MV-4-11 (cell line): Measurements from ENCODE around the gene TMA7B.
A peak's percentile ranks its signal among the peaks of the same experiment; 100 is the strongest.
"Not testable (repeated sequence)": the region's sequence is repeated elsewhere in the genome, so short reads cannot be mapped to it uniquely, and the experiment has no call there.

Source experiments
- DNase-seq: peaks from one replicate; lab custom pipeline; 2025; lab: John Stamatoyannopoulos, UW

The TMA7B gene

GRCh38 chr22:39983346-39983745 is 23.1 kb downstream of the TMA7B start:
- DNase-seq: no peak

GRCh38 chr22:39984006-39984405 is 23.8 kb downstream of the TMA7B start:
- no peak for DNase-seq

- no peak for DNase-seq
These were observed 24.5 kb downstream of the TMA7B start for GRCh38 chr22:39984746-39985145.

GRCh38 chr22:39985383-39986035 is 25.3 kb downstream of the TMA7B start:
- DNase-seq: no peak

- no peak for DNase-seq
These were observed 28.4 kb downstream of the TMA7B start for GRCh38 chr22:39988386-39989114.

- no peak for DNase-seq
These were observed 29.4 kb downstream of the TMA7B start for GRCh38 chr22:39989633-39990032.

GRCh38 chr22:39990686-39991085 is 30.5 kb downstream of the TMA7B start:
- no peak for DNase-seq

GRCh38 chr22:39991159-39991860 is 31.1 kb downstream of the TMA7B start:
- no peak for DNase-seq

GRCh38 chr22:39992088-39992826 is 32.1 kb downstream of the TMA7B start:
- DNase-seq: no peak

GRCh38 chr22:39992894-39993293 is 32.7 kb downstream of the TMA7B start:
- not testable (repeated sequence) for DNase-seq

GRCh38 chr22:39994041-39994565 is 33.9 kb downstream of the TMA7B start:
- DNase-seq: peak; percentile 5

- no peak for DNase-seq
These were observed 34.6 kb downstream of the TMA7B start, which contains the start of gene FAM83F for GRCh38 chr22:39994566-39995392. Gene FAM83F (plus strand): TSS chr22:39994954. CDS start chr22:39995043, 89 bp downstream.

GRCh38 chr22:39995393-39996252 is 35.4 kb downstream of the TMA7B start:
- no peak for DNase-seq

GRCh38 chr22:39996732-39997131 is 36.5 kb downstream of the TMA7B start:
- no peak for DNase-seq

GRCh38 chr22:39997421-39997820 is 37.2 kb downstream of the TMA7B start:
- no peak for DNase-seq

- no peak for DNase-seq
These were observed 37.9 kb downstream of the TMA7B start for GRCh38 chr22:39997939-39998726.

- peak; percentile 93 for DNase-seq
These were observed 39.1 kb downstream of the TMA7B start for GRCh38 chr22:39999144-39999757.

- DNase-seq: no peak
These were observed 40.0 kb downstream of the TMA7B start for GRCh38 chr22:40000171-40000570.

- DNase-seq: no peak
These were observed 40.9 kb downstream of the TMA7B start for GRCh38 chr22:40001106-40001505.
